HepG2 (cell line): Measurements from ENCODE around the gene PROK2. TPM values are rescaled to one million over a fixed set of nuclear protein-coding genes. Genes with fewer than 3 reads are reported as not detected.
A peak's percentile ranks its signal among the peaks of the same experiment; 100 is the strongest.

Experiments
- ATAC-seq: fragments of 200-7000 bp; cut with Tn5 transposase; 3 replicates; pipeline ENCODE4 v1.9.1; 2020; ENCODE audit warnings: mild to moderate bottlenecking, moderate library complexity
- BruUV-seq: library from RNA; stranded (reverse); fragments of 400-500 nt; replicated peaks from 2 replicates; lab custom pipeline; 2021; lab: Mats Ljungman, UMichigan
- CTCF ChIA-PET: fragments of 300-600 bp; formaldehyde crosslinking; extraction: SDS; loops from one replicate; lab custom pipeline; 2021; ENCODE audit warnings: low total read pairs, inconsistent platforms, low intra/inter-chr PET ratio; lab: Yijun Ruan, JAX
- POLR2A ChIA-PET: fragments of 350-600 bp; sonication (Branson Sonifier 250); formaldehyde crosslinking; loops from one replicate; lab custom pipeline; 2020; ENCODE audit warnings: antibody characterized with exemption, inconsistent platforms; lab: Yijun Ruan, JAX
- DNase-seq: peaks from one replicate; pipeline ENCODE4 v3.0.0-alpha.2; 2015; ENCODE audit warnings: low spot score
- FAIRE-seq: peaks from 3 replicates; lab custom pipeline; 2011; peaks lifted over from hg19 to GRCh38; lab: Jason Lieb, UNC
- H2AFZ ChIP-seq: one replicate; pipeline ENCODE4 v1.6.1; 2011; ENCODE audit warnings: low read length, inconsistent platforms
- H3K27ac ChIP-seq: fragments of 300-600 bp; 3 replicates; pipeline ENCODE4 v1.8.0; 2011; ENCODE audit warnings: mixed run types, mild to moderate bottlenecking, mixed read lengths, low read length, inconsistent platforms; ENCODE audit not compliant: insufficient read depth; ENCODE audit errors: extremely low read length
- H3K27me3 ChIP-seq, 2 experiments: fragments of 200-600 bp in 1 of 2; 2 replicates in 1 of 2; 3 replicates in 1 of 2; pipeline versions ENCODE4 v1.6.0 to v1.8.0; 2011; ENCODE audit warnings: low read length in 2 of 2, mild to moderate bottlenecking in 2 of 2, moderate library complexity in 2 of 2, inconsistent platforms in 1 of 2; ENCODE audit not compliant: insufficient read depth in 2 of 2, control insufficient read depth in 1 of 2
- H3K36me3 ChIP-seq, 2 experiments: fragments of 200-600 bp in 1 of 2; replicated peaks in 1 of 2; 2 replicates in 1 of 2; 3 replicates in 1 of 2; pipeline versions ENCODE4 v1.5.1 to v1.8.0; 2011; ENCODE audit warnings: low read length in 2 of 2, inconsistent platforms in 1 of 2; ENCODE audit not compliant: insufficient read depth in 2 of 2, control insufficient read depth in 1 of 2
- H3K4me1 ChIP-seq: 2 replicates; pipeline ENCODE4 v1.5.1; 2012; ENCODE audit warnings: low read length, inconsistent platforms; ENCODE audit not compliant: insufficient read depth
- H3K4me2 ChIP-seq: 2 replicates; pipeline ENCODE4 v1.6.0; 2011; ENCODE audit warnings: low read depth, low read length, inconsistent platforms
- H3K4me3 ChIP-seq, 3 experiments: fragments of 200-600 bp in 1 of 3; sonication (generic), shearing (Covaris generic) in 1 of 3; replicated peaks in 1 of 3; 2 replicates each; pipeline ENCODE4 v1.5.1; 2011 to 2016; ENCODE audit warnings: low read length in 3 of 3, inconsistent platforms in 2 of 3, low read depth in 2 of 3, mild to moderate bottlenecking in 2 of 3, control low read depth in 1 of 3, mixed read lengths in 1 of 3; ENCODE audit not compliant: insufficient read depth in 1 of 3
- H3K79me2 ChIP-seq: one replicate; pipeline ENCODE4 v1.6.1; 2011; ENCODE audit warnings: low read length, inconsistent platforms; ENCODE audit not compliant: insufficient read depth
- H3K9ac ChIP-seq: 2 replicates; pipeline ENCODE4 v1.6.0; 2011; ENCODE audit warnings: mild to moderate bottlenecking, low read depth, low read length, inconsistent platforms; ENCODE audit not compliant: insufficient read depth
- H3K9me3 ChIP-seq: 2 replicates; pipeline ENCODE4 v1.5.1; 2012; ENCODE audit warnings: mild to moderate bottlenecking, low read length
- H4K20me1 ChIP-seq: 2 replicates; pipeline ENCODE4 v1.6.0; 2011; ENCODE audit warnings: inconsistent platforms, mild to moderate bottlenecking, low read length, moderate library complexity; ENCODE audit not compliant: insufficient read depth
- IKZF4 ChIP-seq: sonication (generic); formaldehyde crosslinking; IDR thresholded peaks from 2 replicates; pipeline ENCODE4 v1.5.1; 2020; ENCODE audit warnings: borderline replicate concordance, mild to moderate bottlenecking, low read depth, missing genetic modification reagents; ENCODE audit errors: not compliant biosample characterization
- MEIS2 ChIP-seq: sonication (generic); formaldehyde crosslinking; IDR thresholded peaks from 2 replicates; pipeline ENCODE4 v1.9.0; 2021; ENCODE audit warnings: mild to moderate bottlenecking, missing genetic modification reagents
- NR2F2 ChIP-seq: IDR thresholded peaks from 2 replicates; pipeline ENCODE4 v1.6.1; 2012; ENCODE audit warnings: low read depth, inconsistent platforms, borderline replicate concordance
- SETDB1 ChIP-seq: sonication (generic); formaldehyde crosslinking; IDR thresholded peaks from 2 replicates; pipeline ENCODE4 v1.5.1; 2020; ENCODE audit warnings: missing genetic modification reagents, mild to moderate bottlenecking, borderline replicate concordance
- SMYD3 ChIP-seq: sonication (generic); formaldehyde crosslinking; IDR thresholded peaks from 2 replicates; pipeline ENCODE4 v1.8.1; 2023; ENCODE audit warnings: mild to moderate bottlenecking, missing genetic modification reagents
- ZMYM2 ChIP-seq: sonication (generic); formaldehyde crosslinking; IDR thresholded peaks from 2 replicates; pipeline ENCODE4 v1.8.0; 2022; ENCODE audit warnings: mild to moderate bottlenecking, missing genetic modification reagents
- ZNF367 ChIP-seq: sonication (generic); formaldehyde crosslinking; IDR thresholded peaks from 2 replicates; pipeline ENCODE4 v1.4.0; 2020; ENCODE audit warnings: missing genetic modification reagents, borderline replicate concordance
- WGBS: methylation state at CpG from one replicate; pipeline ENCODE4 v1.1.6; 2017; ENCODE audit warnings: low lambda C conversion rate; 5-methylcytosine and 5-hydroxymethylcytosine counted together
- in situ Hi-C: cut with HindIII; loops from 2 replicates; pipeline ENCODE4 v1.10.0; 2017; ENCODE audit warnings: low pct_unique_long_range_greater_than_20kb; ENCODE audit not compliant: extremely low pct_ligation_motif_present
- intact Hi-C: fragments of 100-400 bp; cut with micrococcal nuclease; formaldehyde crosslinking; loops from one replicate; pipeline ENCODE4 v1.10.0; 2022; ENCODE audit not compliant: unreplicated experiment
- polyA plus RNA-seq, 8 experiments: library from polyadenylated mRNA; depleted of rRNA in 3 of 8; stranded (reverse) in 7 of 8; unstranded in 1 of 8; fragments of >200 nt; fragmentation: Illumina TruSeq in 4 of 8; extraction: Trizol in 4 of 8; gene quantifications; 2 replicates each; pipeline versions ENCODE4 v1.2.1 to v1.2.3, GENCODE V29; 2011 to 2016; ENCODE audit warnings: low read depth in 4 of 8, missing spikeins in 1 of 8, mixed read lengths in 1 of 8; ENCODE audit not compliant: insufficient read depth in 1 of 8
- total RNA-seq, 5 experiments: library from RNA; depleted of rRNA; stranded (reverse); fragments of >200 nt; fragmentation: Illumina TruSeq; extraction: Trizol; gene quantifications; 2 replicates each; pipeline ENCODE4 v1.2.3, GENCODE V29; 2016; ENCODE audit warnings: low read depth in 1 of 5
- TF ChIP-seq, protein P1 (sequence below): sonication (generic); formaldehyde crosslinking; IDR thresholded peaks from 2 replicates; pipeline ENCODE4 v1.8.1; 2023; ENCODE audit warnings: mild to moderate bottlenecking, missing genetic modification reagents
- TF ChIP-seq, protein P2 (sequence below): sonication (generic); formaldehyde crosslinking; IDR thresholded peaks from 2 replicates; pipeline ENCODE4 v1.4.0; 2020; ENCODE audit warnings: missing genetic modification reagents

The PROK2 gene
- total and polyA plus RNA-seq, 2 of the 13 experiments (the other 11 are each of a cell fraction or from before 2014, with no cell fraction given), result not detected

DNA sequence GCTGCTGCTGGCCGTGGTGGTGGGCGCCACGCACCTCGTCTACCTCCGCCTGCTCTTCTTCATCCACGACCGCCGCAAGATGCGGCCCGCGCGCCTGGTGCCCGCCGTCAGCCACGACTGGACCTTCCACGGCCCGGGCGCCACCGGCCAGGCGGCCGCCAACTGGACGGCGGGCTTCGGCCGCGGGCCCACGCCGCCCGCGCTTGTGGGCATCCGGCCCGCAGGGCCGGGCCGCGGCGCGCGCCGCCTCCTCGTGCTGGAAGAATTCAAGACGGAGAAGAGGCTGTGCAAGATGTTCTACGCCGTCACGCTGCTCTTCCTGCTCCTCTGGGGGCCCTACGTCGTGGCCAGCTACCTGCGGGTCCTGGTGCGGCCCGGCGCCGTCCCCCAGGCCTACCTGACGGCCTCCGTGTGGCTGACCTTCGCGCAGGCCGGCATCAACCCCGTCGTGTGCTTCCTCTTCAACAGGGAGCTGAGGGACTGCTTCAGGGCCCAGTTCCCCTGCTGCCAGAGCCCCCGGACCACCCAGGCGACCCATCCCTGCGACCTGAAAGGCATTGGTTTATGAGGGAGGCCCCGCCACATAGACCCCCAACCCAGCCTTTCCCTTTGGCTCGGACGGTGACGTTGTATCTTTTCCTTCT is 30.2 kb downstream of the PROK2 start (continued):
- TF ChIP-seq ZNF367 (CRISPR knock-in tag) (no peak), MEIS2 (CRISPR knock-in tag) (no peak), ZMYM2 (CRISPR knock-in tag) (no peak)
- TF ChIP-seq, protein P1, sequence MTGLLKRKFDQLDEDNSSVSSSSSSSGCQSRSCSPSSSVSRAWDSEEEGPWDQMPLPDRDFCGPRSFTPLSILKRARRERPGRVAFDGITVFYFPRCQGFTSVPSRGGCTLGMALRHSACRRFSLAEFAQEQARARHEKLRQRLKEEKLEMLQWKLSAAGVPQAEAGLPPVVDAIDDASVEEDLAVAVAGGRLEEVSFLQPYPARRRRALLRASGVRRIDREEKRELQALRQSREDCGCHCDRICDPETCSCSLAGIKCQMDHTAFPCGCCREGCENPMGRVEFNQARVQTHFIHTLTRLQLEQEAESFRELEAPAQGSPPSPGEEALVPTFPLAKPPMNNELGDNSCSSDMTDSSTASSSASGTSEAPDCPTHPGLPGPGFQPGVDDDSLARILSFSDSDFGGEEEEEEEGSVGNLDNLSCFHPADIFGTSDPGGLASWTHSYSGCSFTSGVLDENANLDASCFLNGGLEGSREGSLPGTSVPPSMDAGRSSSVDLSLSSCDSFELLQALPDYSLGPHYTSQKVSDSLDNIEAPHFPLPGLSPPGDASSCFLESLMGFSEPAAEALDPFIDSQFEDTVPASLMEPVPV (CRISPR knock-in tag), result no peak

DNA sequence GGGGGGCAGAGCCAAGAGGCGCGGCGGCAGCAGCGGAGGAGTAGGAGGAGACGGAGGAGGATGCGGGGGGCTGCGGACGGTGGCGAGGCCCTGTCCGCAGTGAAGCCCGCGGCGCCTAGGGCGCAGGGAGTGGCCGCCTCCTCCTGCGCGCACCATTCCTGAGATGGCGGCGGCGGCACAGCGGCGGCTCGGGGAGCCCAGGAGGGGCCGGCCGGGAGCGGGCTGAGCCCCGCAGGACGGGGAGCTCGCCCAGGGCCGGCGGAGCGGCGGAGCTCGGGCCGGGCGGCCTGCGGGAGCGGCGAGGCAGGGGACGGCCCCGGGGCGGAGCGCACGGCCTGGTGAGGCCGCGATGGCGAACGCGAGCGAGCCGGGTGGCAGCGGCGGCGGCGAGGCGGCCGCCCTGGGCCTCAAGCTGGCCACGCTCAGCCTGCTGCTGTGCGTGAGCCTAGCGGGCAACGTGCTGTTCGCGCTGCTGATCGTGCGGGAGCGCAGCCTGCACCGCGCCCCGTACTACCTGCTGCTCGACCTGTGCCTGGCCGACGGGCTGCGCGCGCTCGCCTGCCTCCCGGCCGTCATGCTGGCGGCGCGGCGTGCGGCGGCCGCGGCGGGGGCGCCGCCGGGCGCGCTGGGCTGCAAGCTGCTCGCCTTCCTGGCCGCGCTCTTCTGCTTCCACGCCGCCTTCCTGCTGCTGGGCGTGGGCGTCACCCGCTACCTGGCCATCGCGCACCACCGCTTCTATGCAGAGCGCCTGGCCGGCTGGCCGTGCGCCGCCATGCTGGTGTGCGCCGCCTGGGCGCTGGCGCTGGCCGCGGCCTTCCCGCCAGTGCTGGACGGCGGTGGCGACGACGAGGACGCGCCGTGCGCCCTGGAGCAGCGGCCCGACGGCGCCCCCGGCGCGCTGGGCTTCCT is 31.0 kb downstream of the PROK2 start, which contains the start of gene GPR27:
TSS of gene GPR27 (plus strand) at position 155 of the 909 bp plus-strand sequence. CDS start at position 350, 195 bp downstream.
- FAIRE-seq, result no peak
- H3K79me2 ChIP-seq, result no peaks in the 10 kb centered on the region
- peak; percentile 59 for ATAC-seq
- H4K20me1 ChIP-seq, result no peaks in the 10 kb centered on the region
- ChIA-PET POLR2A (no interaction called here), CTCF (no interaction called here)
- no TSS peak for BruUV-seq
- H3K4me1 ChIP-seq, result no peaks in the 10 kb centered on the region
- WGBS, result 51% methylated on average over 29 of the region's 131 CpGs
- TF ChIP-seq, protein P2, sequence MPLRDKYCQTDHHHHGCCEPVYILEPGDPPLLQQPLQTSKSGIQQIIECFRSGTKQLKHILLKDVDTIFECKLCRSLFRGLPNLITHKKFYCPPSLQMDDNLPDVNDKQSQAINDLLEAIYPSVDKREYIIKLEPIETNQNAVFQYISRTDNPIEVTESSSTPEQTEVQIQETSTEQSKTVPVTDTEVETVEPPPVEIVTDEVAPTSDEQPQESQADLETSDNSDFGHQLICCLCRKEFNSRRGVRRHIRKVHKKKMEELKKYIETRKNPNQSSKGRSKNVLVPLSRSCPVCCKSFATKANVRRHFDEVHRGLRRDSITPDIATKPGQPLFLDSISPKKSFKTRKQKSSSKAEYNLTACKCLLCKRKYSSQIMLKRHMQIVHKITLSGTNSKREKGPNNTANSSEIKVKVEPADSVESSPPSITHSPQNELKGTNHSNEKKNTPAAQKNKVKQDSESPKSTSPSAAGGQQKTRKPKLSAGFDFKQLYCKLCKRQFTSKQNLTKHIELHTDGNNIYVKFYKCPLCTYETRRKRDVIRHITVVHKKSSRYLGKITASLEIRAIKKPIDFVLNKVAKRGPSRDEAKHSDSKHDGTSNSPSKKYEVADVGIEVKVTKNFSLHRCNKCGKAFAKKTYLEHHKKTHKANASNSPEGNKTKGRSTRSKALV (CRISPR knock-in tag), result peak; percentile 78
- TF ChIP-seq IKZF4 (CRISPR knock-in tag) (no peak), SETDB1 (CRISPR knock-in tag) (no peak), SMYD3 (CRISPR knock-in tag) (no peak), NR2F2 (no peak)
- H3K27ac ChIP-seq, result no peak within 1 kb of the TSS
- H3K4me3 ChIP-seq, result no peak within 1 kb of the TSS; a peak in 1 of 6 replicates
- DNase-seq, result no peak
- no peaks in the 10 kb centered on the region for H3K36me3 ChIP-seq
- no peak within 1 kb of the TSS for H2AFZ ChIP-seq
- peak within 1 kb of the TSS; percentile 27 for H3K4me2 ChIP-seq
- H3K9me3 ChIP-seq, result no peaks in the 10 kb centered on the region
- peaks cover 6 to 50% of the 10 kb centered on the region in 2 experiments for H3K27me3 ChIP-seq
- intact Hi-C loops (no loop called here), in situ Hi-C loops (no loop called here)
- no peak within 1 kb of the TSS for H3K9ac ChIP-seq
